ENCODE results near the gene TPSAB1. TPM values are rescaled to one million over a fixed set of nuclear protein-coding genes. Genes with fewer than 3 reads are reported as not detected.

Gene TPSAB1
- total RNA-seq, 1 donor from 2014 or later = not detected

GRCh38 chr16:1222553-1223354 is 17.8 kb upstream of the TPSAB1 start:
- H3K27ac ChIP-seq (ENCODE audit: low read depth, low read length) = no peak overlapping the region
- TF ChIP-seq CTCF (IDR thresholded peaks at IDR 0.05; ENCODE audit: insufficient read depth, low read depth, low read length) (no peak), EZH2 (IDR thresholded peaks at IDR 0.05; ENCODE audit: insufficient read depth, low read length) (no peak)
- no peak overlapping the region for H3K9ac ChIP-seq (ENCODE audit: low read length)
- no peak overlapping the region for H3K4me3 ChIP-seq (ENCODE audit: insufficient read depth, low read depth, low read length)
- no peaks in the 10 kb centered on the region for H3K4me1 ChIP-seq (ENCODE audit: insufficient read depth, low read length)
- H3K36me3 ChIP-seq (ENCODE audit: insufficient read depth, low read length) = no peaks in the 10 kb centered on the region
- H3K9me3 ChIP-seq (ENCODE audit: insufficient read depth, low read depth, low read length) = no peaks in the 10 kb centered on the region
- H3K4me3 Mint-ChIP-seq (ENCODE audit: unreplicated experiment) = no peak overlapping the region
- H3K27me3 Mint-ChIP-seq (ENCODE audit: low read depth, unreplicated experiment) = peaks cover 15% of the 10 kb centered on the region
- no peak for DNase-seq (ENCODE audit: low read depth)
- no peaks in the 10 kb centered on the region for H3K79me2 ChIP-seq (ENCODE audit: insufficient read depth, low read length)
- no peaks in the 10 kb centered on the region for H3K27me3 ChIP-seq (ENCODE audit: insufficient read depth, low read length)
- H3K4me2 ChIP-seq (ENCODE audit: low read length) = no peak overlapping the region
- H2AFZ ChIP-seq (ENCODE audit: low read depth, low read length) = no peak overlapping the region
- H3K27ac Mint-ChIP-seq (ENCODE audit: unreplicated experiment) = no peak overlapping the region
- H4K20me1 ChIP-seq (ENCODE audit: insufficient read depth, low read length) = no peaks in the 10 kb centered on the region
- H3K36me3 Mint-ChIP-seq (ENCODE audit: low read depth, unreplicated experiment) = peaks cover 4% of the 10 kb centered on the region
- H3K9me3 Mint-ChIP-seq (ENCODE audit: unreplicated experiment) = no peaks in the 10 kb centered on the region
- H3K4me1 Mint-ChIP-seq (ENCODE audit: low read depth, unreplicated experiment) = no peaks in the 10 kb centered on the region
- FAIRE-seq = no peak

- DNase-seq (ENCODE audit: low read depth) = no peak
- H2AFZ ChIP-seq (ENCODE audit: low read depth, low read length) = no peak overlapping the region
- TF ChIP-seq CTCF (IDR thresholded peaks at IDR 0.05; ENCODE audit: insufficient read depth, low read depth, low read length) = no peak
- no peak for TF ChIP-seq EZH2 (IDR thresholded peaks at IDR 0.05; ENCODE audit: insufficient read depth, low read length)
- H3K4me3 ChIP-seq (ENCODE audit: insufficient read depth, low read depth, low read length) = no peak overlapping the region
- no peaks in the 10 kb centered on the region for H3K4me1 Mint-ChIP-seq (ENCODE audit: low read depth, unreplicated experiment)
- no peaks in the 10 kb centered on the region for H3K4me1 ChIP-seq (ENCODE audit: insufficient read depth, low read length)
- H3K9ac ChIP-seq (ENCODE audit: low read length) = no peak overlapping the region
- no peaks in the 10 kb centered on the region for H4K20me1 ChIP-seq (ENCODE audit: insufficient read depth, low read length)
- no peaks in the 10 kb centered on the region for H3K9me3 Mint-ChIP-seq (ENCODE audit: unreplicated experiment)
- no peak overlapping the region for H3K4me2 ChIP-seq (ENCODE audit: low read length)
- no peaks in the 10 kb centered on the region for H3K9me3 ChIP-seq (ENCODE audit: insufficient read depth, low read depth, low read length)
- H3K36me3 ChIP-seq (ENCODE audit: insufficient read depth, low read length) = no peaks in the 10 kb centered on the region
- H3K79me2 ChIP-seq (ENCODE audit: insufficient read depth, low read length) = no peaks in the 10 kb centered on the region
- peaks cover 4% of the 10 kb centered on the region for H3K36me3 Mint-ChIP-seq (ENCODE audit: low read depth, unreplicated experiment)
- no peaks in the 10 kb centered on the region for H3K27me3 ChIP-seq (ENCODE audit: insufficient read depth, low read length)
- peaks cover 15% of the 10 kb centered on the region for H3K27me3 Mint-ChIP-seq (ENCODE audit: low read depth, unreplicated experiment)
- no peak overlapping the region for H3K27ac Mint-ChIP-seq (ENCODE audit: unreplicated experiment)
- H3K27ac ChIP-seq (ENCODE audit: low read depth, low read length) = no peak overlapping the region
- FAIRE-seq = no peak
- H3K4me3 Mint-ChIP-seq (ENCODE audit: unreplicated experiment) = no peak overlapping the region
These were observed 16.9 kb upstream of the TPSAB1 start for GRCh38 chr16:1223355-1224214.
